ENCODE results near the gene SEPTIN2.

The SEPTIN2 gene

GRCh38 chr2:241307055-241307454 is 8.7 kb upstream of the SEPTIN2 start:
- no peak for DNase-seq (ENCODE audit: low read depth)
- TF ChIP-seq CTCF (IDR thresholded peaks at IDR 0.05; ENCODE audit: insufficient read depth, low read depth, low read length, missing control alignments): no peak

GRCh38 chr2:241308267-241308666 is 7.5 kb upstream of the SEPTIN2 start:
- H3K4me3 ChIP-seq (ENCODE audit: low read depth, low read length): no peak overlapping the region
- no peak for TF ChIP-seq CTCF (IDR thresholded peaks at IDR 0.05; ENCODE audit: insufficient read depth, low read depth, low read length, missing control alignments)
- no peak for DNase-seq (ENCODE audit: low read depth)

More at GRCh38 chr2:241307055-241307454, 8.7 kb upstream of the SEPTIN2 start:
- no peak overlapping the region for H3K4me3 ChIP-seq (ENCODE audit: low read depth, low read length)

- H3K4me3 ChIP-seq (ENCODE audit: low read depth, low read length): no peak overlapping the region
- TF ChIP-seq CTCF (IDR thresholded peaks at IDR 0.05; ENCODE audit: insufficient read depth, low read depth, low read length, missing control alignments): no peak
- no peak for DNase-seq (ENCODE audit: low read depth)
These were observed 6.8 kb upstream of the SEPTIN2 start for GRCh38 chr2:241308832-241309500.

- DNase-seq (ENCODE audit: low read depth): peak; percentile 89
- peak overlapping the region; percentile 20 for H3K4me3 ChIP-seq (ENCODE audit: low read depth, low read length)
- TF ChIP-seq CTCF (IDR thresholded peaks at IDR 0.05; ENCODE audit: insufficient read depth, low read depth, low read length, missing control alignments): no peak
These were observed 6.0 kb upstream of the SEPTIN2 start for GRCh38 chr2:241309684-241310117.

GRCh38 chr2:241310917-241311566 is 4.7 kb upstream of the SEPTIN2 start:
- peak overlapping the region; percentile 20 for H3K4me3 ChIP-seq (ENCODE audit: low read depth, low read length)
- peak; percentile 72 for DNase-seq (ENCODE audit: low read depth)
- TF ChIP-seq CTCF (IDR thresholded peaks at IDR 0.05; ENCODE audit: insufficient read depth, low read depth, low read length, missing control alignments): no peak

GRCh38 chr2:241312082-241312481 is 3.6 kb upstream of the SEPTIN2 start:
- TF ChIP-seq CTCF (IDR thresholded peaks at IDR 0.05; ENCODE audit: insufficient read depth, low read depth, low read length, missing control alignments): no peak
- no peak for DNase-seq (ENCODE audit: low read depth)
- H3K4me3 ChIP-seq (ENCODE audit: low read depth, low read length): no peak overlapping the region

Measured in GM12865 (cell line).